ENCODE measurements around the gene ZNF536.

DNA sequence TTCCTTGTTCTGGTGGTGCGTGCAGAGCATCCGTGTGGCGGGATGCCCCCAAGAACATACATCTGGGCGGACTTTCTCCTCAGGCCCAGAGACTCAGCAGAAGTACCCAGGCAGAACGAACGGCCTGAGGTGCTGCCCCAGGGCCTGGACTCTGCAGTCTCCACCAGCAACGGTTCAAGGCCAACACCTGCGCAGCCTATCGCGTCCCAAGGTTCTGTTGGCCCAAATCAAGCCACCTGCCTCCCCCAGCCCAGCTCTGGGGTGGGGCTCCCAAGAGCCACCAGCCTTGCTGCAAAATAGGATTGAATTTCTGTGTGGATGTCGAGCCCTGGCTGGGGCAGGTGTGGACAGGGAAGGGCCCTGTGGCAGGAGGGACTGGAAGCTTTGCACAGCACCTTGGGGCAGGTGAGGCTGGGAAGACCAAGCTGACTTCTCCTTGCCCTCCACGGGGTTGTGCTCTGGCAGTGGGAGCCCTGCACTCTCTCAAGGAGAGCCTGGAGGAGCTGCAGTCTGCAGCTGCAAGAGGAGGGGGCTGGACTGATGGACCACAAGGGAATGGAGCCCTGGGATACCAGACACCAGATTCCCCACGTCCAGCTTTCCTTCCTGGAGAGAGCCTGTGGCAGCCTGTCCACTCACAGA lies 146.9 kb downstream of the ZNF536 start:
- TF ChIP-seq, protein P1, sequence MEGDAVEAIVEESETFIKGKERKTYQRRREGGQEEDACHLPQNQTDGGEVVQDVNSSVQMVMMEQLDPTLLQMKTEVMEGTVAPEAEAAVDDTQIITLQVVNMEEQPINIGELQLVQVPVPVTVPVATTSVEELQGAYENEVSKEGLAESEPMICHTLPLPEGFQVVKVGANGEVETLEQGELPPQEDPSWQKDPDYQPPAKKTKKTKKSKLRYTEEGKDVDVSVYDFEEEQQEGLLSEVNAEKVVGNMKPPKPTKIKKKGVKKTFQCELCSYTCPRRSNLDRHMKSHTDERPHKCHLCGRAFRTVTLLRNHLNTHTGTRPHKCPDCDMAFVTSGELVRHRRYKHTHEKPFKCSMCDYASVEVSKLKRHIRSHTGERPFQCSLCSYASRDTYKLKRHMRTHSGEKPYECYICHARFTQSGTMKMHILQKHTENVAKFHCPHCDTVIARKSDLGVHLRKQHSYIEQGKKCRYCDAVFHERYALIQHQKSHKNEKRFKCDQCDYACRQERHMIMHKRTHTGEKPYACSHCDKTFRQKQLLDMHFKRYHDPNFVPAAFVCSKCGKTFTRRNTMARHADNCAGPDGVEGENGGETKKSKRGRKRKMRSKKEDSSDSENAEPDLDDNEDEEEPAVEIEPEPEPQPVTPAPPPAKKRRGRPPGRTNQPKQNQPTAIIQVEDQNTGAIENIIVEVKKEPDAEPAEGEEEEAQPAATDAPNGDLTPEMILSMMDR (IDR thresholded peaks at IDR 0.05) = no peak
- TF ChIP-seq POLR2A (IDR thresholded peaks at IDR 0.05) (no peak), POLR2AphosphoS5 (IDR thresholded peaks at IDR 0.05) (no peak), EP300 (IDR thresholded peaks at IDR 0.05) (no peak)
